GM13976 (cell line): ENCODE data around the gene TMEM176A.

Experiments
- DNase-seq: peaks from one replicate; pipeline ENCODE4 v3.0.0; 2012; ENCODE audit warnings: low spot score
- CTCF ChIP-seq: IDR thresholded peaks from 2 replicates; pipeline ENCODE4 v1.5.1; 2012; ENCODE audit warnings: borderline replicate concordance, mild to moderate bottlenecking; ENCODE audit not compliant: insufficient read depth; ENCODE audit errors: extremely low read depth, missing control alignments, control extremely low read depth
- in situ Hi-C: fragments of 300-500 bp; cut with MboI; formaldehyde crosslinking; loops from one replicate; pipeline ENCODE4 v1.12.0; 2022; ENCODE audit warnings: low sequenced_read_pairs, mixed read lengths, inconsistent platforms; ENCODE audit not compliant: unreplicated experiment

The TMEM176A gene

GRCh38 chr7:150851492-150852370 is 51.2 kb downstream of the TMEM176A start:
- no peak for DNase-seq
- in situ Hi-C loops, result no loop called here
- TF ChIP-seq CTCF, result no peak

DNA sequence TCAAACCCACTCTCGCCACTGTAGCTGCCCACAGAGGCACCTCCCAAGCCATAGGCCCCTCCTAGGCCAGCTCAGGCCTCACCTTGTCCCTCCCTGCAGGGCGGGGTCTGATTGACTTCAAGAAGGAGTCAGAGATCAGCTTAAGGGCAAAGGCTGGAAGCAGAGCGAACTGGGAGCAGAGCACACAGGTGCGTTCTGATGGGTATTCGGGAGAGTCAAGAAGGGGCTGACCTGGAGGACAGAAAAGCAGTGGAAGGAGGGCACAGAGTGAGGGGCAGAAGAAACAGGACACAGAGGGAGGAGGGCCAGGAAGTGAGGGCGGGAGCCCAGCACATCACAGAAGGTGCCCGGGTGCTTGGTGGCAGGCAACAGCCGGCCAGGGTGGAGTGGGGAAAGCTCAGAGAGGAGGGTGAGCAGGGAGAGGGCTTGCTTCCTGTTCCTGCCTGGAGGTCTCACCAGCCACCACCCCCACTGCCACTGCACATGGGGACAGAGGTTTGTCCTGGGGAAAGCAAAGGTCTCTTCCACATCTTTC is 51.9 kb downstream of the TMEM176A start, which contains the start of gene AOC1:
AOC1 (plus strand) TSS at position 147 of the 535 bp plus-strand sequence. CDS start 3,954 bp downstream, outside the sequence.
- no peak for DNase-seq
- TF ChIP-seq CTCF, result no peak
- in situ Hi-C loops, result no loop called here

- no peak for DNase-seq
- in situ Hi-C loops, result no loop called here
- TF ChIP-seq CTCF, result no peak
Observed at GRCh38 chr7:150854066-150855000, 53.8 kb downstream of the TMEM176A start.
